ENCODE data around the gene AMBP. TPM values are rescaled to one million over a fixed set of nuclear protein-coding genes. Genes with fewer than 3 reads are reported as not detected.

AMBP gene
- total RNA-seq, 1 experiment from 2014 or later, result not detected

- Histone ChIP-seq H3K79me2 (ENCODE audit: low read depth) (no peaks in the 10 kb centered on the region), H4K20me1 (ENCODE audit: insufficient read depth) (no peaks in the 10 kb centered on the region), H3K36me3 (ENCODE audit: low read depth) (no peaks in the 10 kb centered on the region), H3K27ac (no peak overlapping the region), H3K4me2 (no peak overlapping the region), H3K9me2 (ENCODE audit: insufficient read depth) (no peaks in the 10 kb centered on the region), H3K4me3 (no peak overlapping the region), H3K4me1 (replicated peaks; ENCODE audit: insufficient read depth) (no peaks in the 10 kb centered on the region), H3F3A (ENCODE audit: insufficient read depth, low read depth) (no peaks in the 10 kb centered on the region), H3K27me3 (ENCODE audit: insufficient read depth, low read depth) (peaks cover 80% of the 10 kb centered on the region), H3K9me3 (ENCODE audit: insufficient read depth, low read depth) (no peaks in the 10 kb centered on the region), H2AFZ (no peak overlapping the region)
- TF ChIP-seq EZH2 (IDR thresholded peaks at IDR 0.05; ENCODE audit: low read depth), result no peak
- TF ChIP-seq CTCF (conservative IDR thresholded peaks at IDR 0.05), result no peak
- POLR2A ChIA-PET (ENCODE audit: unreplicated experiment), result no interaction called here
- DNase-seq, result no peak
- intact Hi-C loops (cut with micrococcal nuclease; ENCODE audit: unreplicated experiment), result no loop called here
- no TSS peak for BruUV-seq (replicated peaks)
- CTCF ChIA-PET, result no interaction called here
Measured at GRCh38 chr9:114037249-114037648, 40.9 kb downstream of the AMBP start.

- no peak for DNase-seq
- H3K9me3 ChIP-seq (ENCODE audit: insufficient read depth, low read depth), result no peaks in the 10 kb centered on the region
- no peaks in the 10 kb centered on the region for H3K9me2 ChIP-seq (ENCODE audit: insufficient read depth)
- no peaks in the 10 kb centered on the region for H4K20me1 ChIP-seq (ENCODE audit: insufficient read depth)
- H3F3A ChIP-seq (ENCODE audit: insufficient read depth, low read depth), result no peaks in the 10 kb centered on the region
- H3K79me2 ChIP-seq (ENCODE audit: low read depth), result no peaks in the 10 kb centered on the region
- H3K27me3 ChIP-seq (ENCODE audit: insufficient read depth, low read depth), result peaks cover 83% of the 10 kb centered on the region
- intact Hi-C loops (cut with micrococcal nuclease; ENCODE audit: unreplicated experiment), result no loop called here
- POLR2A ChIA-PET (ENCODE audit: unreplicated experiment), result no interaction called here
- no peaks in the 10 kb centered on the region for H3K36me3 ChIP-seq (ENCODE audit: low read depth)
- CTCF ChIA-PET, result no interaction called here
- no peak overlapping the region for H2AFZ ChIP-seq
- no peak overlapping the region for H3K27ac ChIP-seq
- no peak overlapping the region for H3K4me2 ChIP-seq
- TF ChIP-seq CTCF (conservative IDR thresholded peaks at IDR 0.05) (no peak), EZH2 (IDR thresholded peaks at IDR 0.05; ENCODE audit: low read depth) (no peak)
- BruUV-seq (replicated peaks), result no TSS peak
- no peaks in the 10 kb centered on the region for H3K4me1 ChIP-seq (replicated peaks; ENCODE audit: insufficient read depth)
- H3K4me3 ChIP-seq, result no peak overlapping the region
Measured at GRCh38 chr9:114035845-114036801, 42.0 kb downstream of the AMBP start.

- no peaks in the 10 kb centered on the region for H3K36me3 ChIP-seq (ENCODE audit: low read depth)
- CTCF ChIA-PET, result no interaction called here
- no peaks in the 10 kb centered on the region for H3K4me1 ChIP-seq (replicated peaks; ENCODE audit: insufficient read depth)
- H3K27ac ChIP-seq, result no peak overlapping the region
- H3K9me3 ChIP-seq (ENCODE audit: insufficient read depth, low read depth), result no peaks in the 10 kb centered on the region
- DNase-seq, result no peak
- no peak overlapping the region for H3K4me3 ChIP-seq
- H3K27me3 ChIP-seq (ENCODE audit: insufficient read depth, low read depth), result peaks cover 91% of the 10 kb centered on the region
- H2AFZ ChIP-seq, result no peak overlapping the region
- no peaks in the 10 kb centered on the region for H3K9me2 ChIP-seq (ENCODE audit: insufficient read depth)
- TF ChIP-seq CTCF (conservative IDR thresholded peaks at IDR 0.05) (no peak), EZH2 (IDR thresholded peaks at IDR 0.05; ENCODE audit: low read depth) (no peak)
- H3K4me2 ChIP-seq, result no peak overlapping the region
- no TSS peak for BruUV-seq (replicated peaks)
- H3K79me2 ChIP-seq (ENCODE audit: low read depth), result no peaks in the 10 kb centered on the region
- intact Hi-C loops (cut with micrococcal nuclease; ENCODE audit: unreplicated experiment), result no loop called here
- no peaks in the 10 kb centered on the region for H3F3A ChIP-seq (ENCODE audit: insufficient read depth, low read depth)
- no peaks in the 10 kb centered on the region for H4K20me1 ChIP-seq (ENCODE audit: insufficient read depth)
- POLR2A ChIA-PET (ENCODE audit: unreplicated experiment), result no interaction called here
Measured at GRCh38 chr9:114035221-114035844, 42.8 kb downstream of the AMBP start.

Measured in PC-9 (cell line).